A673 (cell line): ENCODE results near the gene SLC9A5.

Source experiments
- EZH2 ChIP-seq: fragments of 200-600 bp; sonication (generic); IDR thresholded peaks from 2 replicates; pipeline ENCODE4 v1.6.1; 2017; ENCODE audit warnings: borderline replicate concordance, low read depth, mild to moderate bottlenecking, mixed read lengths, antibody characterized with exemption, low read length; ENCODE audit not compliant: poor library complexity, severe bottlenecking
- TF ChIP-seq, protein P1 (sequence below): fragments of 300-800, 200-600 bp; sonication (generic); conservative IDR thresholded peaks from 2 replicates; pipeline ENCODE4 v1.5.1; 2017; ENCODE audit warnings: low read depth, mild to moderate bottlenecking, antibody characterized with exemption, low read length, moderate library complexity, mixed read lengths

- TF ChIP-seq EZH2, result no peak
- TF ChIP-seq, protein P1, sequence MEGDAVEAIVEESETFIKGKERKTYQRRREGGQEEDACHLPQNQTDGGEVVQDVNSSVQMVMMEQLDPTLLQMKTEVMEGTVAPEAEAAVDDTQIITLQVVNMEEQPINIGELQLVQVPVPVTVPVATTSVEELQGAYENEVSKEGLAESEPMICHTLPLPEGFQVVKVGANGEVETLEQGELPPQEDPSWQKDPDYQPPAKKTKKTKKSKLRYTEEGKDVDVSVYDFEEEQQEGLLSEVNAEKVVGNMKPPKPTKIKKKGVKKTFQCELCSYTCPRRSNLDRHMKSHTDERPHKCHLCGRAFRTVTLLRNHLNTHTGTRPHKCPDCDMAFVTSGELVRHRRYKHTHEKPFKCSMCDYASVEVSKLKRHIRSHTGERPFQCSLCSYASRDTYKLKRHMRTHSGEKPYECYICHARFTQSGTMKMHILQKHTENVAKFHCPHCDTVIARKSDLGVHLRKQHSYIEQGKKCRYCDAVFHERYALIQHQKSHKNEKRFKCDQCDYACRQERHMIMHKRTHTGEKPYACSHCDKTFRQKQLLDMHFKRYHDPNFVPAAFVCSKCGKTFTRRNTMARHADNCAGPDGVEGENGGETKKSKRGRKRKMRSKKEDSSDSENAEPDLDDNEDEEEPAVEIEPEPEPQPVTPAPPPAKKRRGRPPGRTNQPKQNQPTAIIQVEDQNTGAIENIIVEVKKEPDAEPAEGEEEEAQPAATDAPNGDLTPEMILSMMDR, result no peak
Observed at GRCh38 chr16:67284699-67285646, 36.2 kb downstream of the SLC9A5 start.
